ENCODE results near the gene LITAFD.

The LITAFD gene

GRCh38 chr16:8924214-8924613 is 42.1 kb downstream of the LITAFD start:
- no peak for DNase-seq

- no peak for DNase-seq
These were observed 43.3 kb downstream of the LITAFD start for GRCh38 chr16:8925455-8925854.

GRCh38 chr16:8926827-8927226 is 44.7 kb downstream of the LITAFD start:
- DNase-seq, result no peak

GRCh38 chr16:8928467-8928957 is 46.4 kb downstream of the LITAFD start:
- no peak for DNase-seq

GRCh38 chr16:8929086-8929748 is 47.1 kb downstream of the LITAFD start:
- DNase-seq, result no peak

GRCh38 chr16:8931859-8932258 is 49.7 kb downstream of the LITAFD start:
- DNase-seq, result peak; percentile 5

GRCh38 chr16:8934601-8935000 is 52.5 kb downstream of the LITAFD start:
- DNase-seq, result no peak
